ENCODE data around the gene CD209. TPM values are rescaled to one million over a fixed set of nuclear protein-coding genes. Genes with fewer than 3 reads are reported as not detected.

CD209 gene
- total and polyA plus RNA-seq, 2 experiments from 2014 or later: 0.35 TPM; not detected in 1

- H3K36me3 Mint-ChIP-seq (ENCODE audit: low read depth): no peaks in the 10 kb centered on the region; the same call in 2 of the 3 replicates
- peaks cover 10% of the 10 kb centered on the region for H3K27me3 Mint-ChIP-seq (ENCODE audit: insufficient read depth, low read depth, poor library complexity)
- ATAC-seq: no peak
These were observed 44.0 kb downstream of the CD209 start for GRCh38 chr19:7703332-7703731.

More at GRCh38 chr19:7703332-7703731, 44.0 kb downstream of the CD209 start:
- Histone ChIP-seq H3K36me3 (ENCODE audit: insufficient read depth) (no peaks in the 10 kb centered on the region), H2AFZ (no peak overlapping the region), H3K4me2 (no peak overlapping the region), H3K79me2 (replicated peaks; ENCODE audit: insufficient read depth) (no peaks in the 10 kb centered on the region), H4K20me1 (replicated peaks; ENCODE audit: insufficient read depth) (no peaks in the 10 kb centered on the region), H3K27me3 (ENCODE audit: insufficient read depth) (no peaks in the 10 kb centered on the region), H3K9me2 (ENCODE audit: insufficient read depth) (no peaks in the 10 kb centered on the region), H3K4me1 (ENCODE audit: insufficient read depth) (no peaks in the 10 kb centered on the region), H3K4me3 (no peak overlapping the region), H3K27ac (ENCODE audit: low read depth) (no peak overlapping the region), H3F3A (replicated peaks; ENCODE audit: low read depth) (no peaks in the 10 kb centered on the region)
- no peak overlapping the region; the same call in 1 of the 2 replicates for H3K27ac Mint-ChIP-seq
- no peaks in the 10 kb centered on the region for H3K9me3 Mint-ChIP-seq
- H3K4me1 Mint-ChIP-seq: peaks cover 10% of the 10 kb centered on the region
- H3K4me3 Mint-ChIP-seq: no peak overlapping the region
- TF ChIP-seq REST (IDR thresholded peaks at IDR 0.05; ENCODE audit: unreplicated experiment) (no peak), ZNF331 (CRISPR knock-in tag; IDR thresholded peaks at IDR 0.05; ENCODE audit: low read depth) (no peak), ZNF114 (CRISPR knock-in tag; IDR thresholded peaks at IDR 0.05) (no peak), ZNF462 (CRISPR knock-in tag; IDR thresholded peaks at IDR 0.05) (no peak), CTCF (conservative IDR thresholded peaks at IDR 0.05; ENCODE audit: low read depth in 2 of 2) (no peak), EZH2 (IDR thresholded peaks at IDR 0.05; ENCODE audit: low read depth, unreplicated experiment) (no peak), CREB1 (CRISPR knock-in tag; IDR thresholded peaks at IDR 0.05; ENCODE audit: low read depth) (no peak), EZH2phosphoT487 (IDR thresholded peaks at IDR 0.05; ENCODE audit: unreplicated experiment) (no peak), POLR2AphosphoS5 (IDR thresholded peaks at IDR 0.05; ENCODE audit: low read depth) (no peak), STAT1 (IDR thresholded peaks at IDR 0.05; ENCODE audit: unreplicated experiment) (no peak), NANOG (IDR thresholded peaks at IDR 0.05; ENCODE audit: borderline replicate concordance) (no peak)
- DNase-seq (ENCODE audit: low spot score): peak; percentile 40

Measured in GM23338 (cell line).